ENCODE results near the gene SMYD3.

GRCh38 chr1:246317332-246318035, 189.6 kb downstream of the SMYD3 start:
- TF ChIP-seq POLR2AphosphoS5 (IDR thresholded peaks at IDR 0.05; ENCODE audit: insufficient read depth, low read depth, low read length): no peak
- TF ChIP-seq CTCF (IDR thresholded peaks at IDR 0.05; ENCODE audit: extremely low read depth in 1 of 2, insufficient read depth in 1 of 2, low read depth in 1 of 2, low read length in 2 of 2): no peak
- no peak for TF ChIP-seq MAX (IDR thresholded peaks at IDR 0.05; ENCODE audit: insufficient read depth, insufficient read length)
- TF ChIP-seq EZH2 (IDR thresholded peaks at IDR 0.05; ENCODE audit: borderline replicate concordance, low read depth, low read length, severe bottlenecking): no peak
- TF ChIP-seq GATA2 (IDR thresholded peaks at IDR 0.05; ENCODE audit: insufficient read depth, insufficient read length, low read depth, low read length): no peak
- TF ChIP-seq POLR2A (IDR thresholded peaks at IDR 0.05; ENCODE audit: low read depth, low read length): no peak
- TF ChIP-seq FOS (IDR thresholded peaks at IDR 0.05; ENCODE audit: borderline replicate concordance, insufficient read depth, low read length): no peak
- TF ChIP-seq JUN (IDR thresholded peaks at IDR 0.05; ENCODE audit: borderline replicate concordance, insufficient read depth, insufficient read length, low read depth): no peak
- no peak for TF ChIP-seq MYC (IDR thresholded peaks at IDR 0.05; ENCODE audit: low read depth, low read length)
